HCT116 (cell line): Measurements from ENCODE around the gene CCDC138. TPM values are rescaled to one million over a fixed set of nuclear protein-coding genes. Genes with fewer than 3 reads are reported as not detected.

Source experiments
- ATAC-seq: fragments of 200-7000 bp; cut with Tn5 transposase; 2 replicates; pipeline ENCODE4 v1.9.1; 2020; ENCODE audit warnings: mild to moderate bottlenecking, moderate library complexity
- BruUV-seq: library from RNA; stranded (reverse); fragments of 400-500 nt; replicated peaks from 2 replicates; lab custom pipeline; 2021; lab: Mats Ljungman, UMichigan
- CTCF ChIA-PET: fragments of 300-600 bp; sonication (Branson Sonifier 250); formaldehyde crosslinking; loops from one replicate; lab custom pipeline; 2021; ENCODE audit warnings: antibody characterized with exemption; lab: Charles Lee
- POLR2A ChIA-PET: fragments of 300-600, 350-600 bp; sonication (Branson Sonifier 250); formaldehyde crosslinking; loops from one replicate; lab custom pipeline; 2021; ENCODE audit warnings: antibody characterized with exemption; lab: Charles Lee
- RAD21 ChIA-PET, 2 experiments: fragments of 300-600 bp; sonication (Branson Sonifier 250); formaldehyde crosslinking; loops; one replicate each; lab custom pipeline; 2023; ENCODE audit warnings: low total read pairs in 2 of 2; ENCODE audit not compliant: uncharacterized antibody in 2 of 2, unreplicated experiment in 2 of 2, low non-redundant PET in 1 of 2; lab: Charles Lee
- DNase-seq: peaks from one replicate; pipeline ENCODE4 v3.0.0-alpha.2; 2010; ENCODE audit warnings: low read depth, low spot score
- H2AFZ ChIP-seq: fragments of 200-600 bp; shearing (Covaris generic), sonication (generic); 2 replicates; pipeline ENCODE4 v1.6.1; 2017; ENCODE audit warnings: low read depth, mixed run types, mixed read lengths, antibody characterized with exemption, low read length; ENCODE audit not compliant: poor library complexity, severe bottlenecking
- H3K27ac ChIP-seq: 2 replicates; pipeline ENCODE4 v1.5.1; 2012; ENCODE audit warnings: low read depth, low read length
- H3K27me3 ChIP-seq: fragments of 200-600 bp; sonication (generic); 2 replicates; pipeline ENCODE4 v1.6.1; 2016; ENCODE audit warnings: mixed run types, low read length, mixed read lengths; ENCODE audit not compliant: insufficient read depth
- H3K36me3 ChIP-seq, 2 experiments: fragments of 200-500 bp in 1 of 2; fragments of 200-600 bp in 1 of 2; sonication (Bioruptor generic) in 1 of 2; sonication (generic) in 1 of 2; 2 replicates each; pipeline versions ENCODE4 v1.5.1 to v1.6.1; 2014 to 2016; ENCODE audit warnings: low read length in 2 of 2, inconsistent platforms in 1 of 2, mixed read lengths in 1 of 2, mixed run types in 1 of 2; ENCODE audit not compliant: insufficient read depth in 2 of 2, control insufficient read depth in 1 of 2
- H3K4me1 ChIP-seq, 2 experiments: fragments of 200-600 bp in 1 of 2; sonication (generic) in 1 of 2; 2 replicates each; pipeline versions ENCODE4 v1.5.1 to v1.6.1; 2012 to 2017; ENCODE audit warnings: low read length in 2 of 2, inconsistent platforms in 1 of 2, mild to moderate bottlenecking in 1 of 2, mixed read lengths in 1 of 2, mixed run types in 1 of 2, moderate library complexity in 1 of 2; ENCODE audit not compliant: insufficient read depth in 2 of 2, control insufficient read depth in 1 of 2
- H3K4me2 ChIP-seq: fragments of 200-600 bp; sonication (generic); 2 replicates; pipeline ENCODE4 v1.6.1; 2017; ENCODE audit warnings: mixed run types, low read length, mixed read lengths
- H3K4me3 ChIP-seq, 2 experiments: fragments of 200-600 bp in 1 of 2; sonication (generic) in 1 of 2; replicated peaks in 1 of 2; 2 replicates each; pipeline ENCODE4 v1.5.1; 2011 to 2016; ENCODE audit warnings: low read length in 2 of 2, control low read depth in 1 of 2, low read depth in 1 of 2, mild to moderate bottlenecking in 1 of 2, mixed read lengths in 1 of 2, mixed run types in 1 of 2
- H3K79me2 ChIP-seq: fragments of 200-600 bp; sonication (generic); 2 replicates; pipeline ENCODE4 v1.6.1; 2017; ENCODE audit warnings: mild to moderate bottlenecking, mixed run types, low read length, moderate library complexity, mixed read lengths; ENCODE audit not compliant: insufficient read depth
- H3K9ac ChIP-seq: fragments of 200-600 bp; sonication (generic); 2 replicates; pipeline ENCODE4 v1.6.1; 2016; ENCODE audit warnings: low read length, mixed read lengths
- H3K9me2 ChIP-seq: fragments of 200-600 bp; sonication (generic), shearing (Covaris generic); 2 replicates; pipeline ENCODE4 v1.6.1; 2017; ENCODE audit warnings: mixed run types, mild to moderate bottlenecking, moderate library complexity; ENCODE audit not compliant: insufficient read depth
- H3K9me3 ChIP-seq, 2 experiments: fragments of 200-500 bp in 1 of 2; fragments of 200-600 bp in 1 of 2; sonication (Bioruptor generic) in 1 of 2; sonication (generic) in 1 of 2; 2 replicates each; pipeline ENCODE4 v1.6.1; 2014 to 2017; ENCODE audit warnings: low read length in 2 of 2, mixed read lengths in 2 of 2, inconsistent platforms in 1 of 2, low read depth in 1 of 2, mild to moderate bottlenecking in 1 of 2, mixed run types in 1 of 2, moderate library complexity in 1 of 2; ENCODE audit not compliant: control insufficient read depth in 1 of 2, insufficient read depth in 1 of 2
- H4K20me1 ChIP-seq: fragments of 200-600 bp; sonication (generic), shearing (Covaris generic); 2 replicates; pipeline ENCODE4 v1.6.1; 2017; ENCODE audit warnings: mixed run types, mild to moderate bottlenecking, moderate library complexity; ENCODE audit not compliant: insufficient read depth
- CEBPB ChIP-seq: IDR thresholded peaks from 2 replicates; pipeline ENCODE4 v1.6.1; 2012; ENCODE audit warnings: low read depth
- CTCF ChIP-seq, 3 experiments: fragments of 200-600 bp in 1 of 3; sonication (generic) in 1 of 3; IDR thresholded peaks in 2 of 3; conservative IDR thresholded peaks in 1 of 3; 2 replicates each; pipeline ENCODE4 v1.5.1; 2012 to 2017; ENCODE audit warnings: low read depth in 2 of 3, low read length in 2 of 3, antibody characterized with exemption in 1 of 3, borderline replicate concordance in 1 of 3, control low read depth in 1 of 3, mild to moderate bottlenecking in 1 of 3, mixed read lengths in 1 of 3, mixed run types in 1 of 3, moderate library complexity in 1 of 3; ENCODE audit not compliant: insufficient read depth in 1 of 3
- ELF1 ChIP-seq: IDR thresholded peaks from 2 replicates; pipeline ENCODE4 v1.6.1; 2012; ENCODE audit warnings: low read depth, borderline replicate concordance
- FOSL1 ChIP-seq: IDR thresholded peaks from 2 replicates; pipeline ENCODE4 v1.6.1; 2012; ENCODE audit warnings: low read depth
- POLR2AphosphoS5 ChIP-seq: IDR thresholded peaks from 2 replicates; pipeline ENCODE4 v1.6.1; 2011; ENCODE audit warnings: mild to moderate bottlenecking, low read depth, low read length, moderate library complexity
- RAD21 ChIP-seq: IDR thresholded peaks from 2 replicates; pipeline ENCODE4 v1.6.1; 2012; ENCODE audit warnings: low read depth, mild to moderate bottlenecking
- SIN3A ChIP-seq: IDR thresholded peaks from 2 replicates; pipeline ENCODE4 v1.6.1; 2012; ENCODE audit warnings: low read depth
- SP1 ChIP-seq: IDR thresholded peaks from 2 replicates; pipeline ENCODE4 v1.6.1; 2012; ENCODE audit warnings: low read depth
- TCF7L2 ChIP-seq: IDR thresholded peaks from 2 replicates; pipeline ENCODE4 v1.7.0; 2011; ENCODE audit warnings: borderline replicate concordance, inconsistent platforms; ENCODE audit not compliant: insufficient read depth, insufficient read length; ENCODE audit errors: extremely low read depth
- YY1 ChIP-seq: IDR thresholded peaks from 2 replicates; pipeline ENCODE4 v1.6.1; 2011; ENCODE audit warnings: low read length, low read depth, moderate library complexity, mild to moderate bottlenecking; ENCODE audit not compliant: insufficient replicate concordance; ENCODE audit errors: extremely low read depth
- ZFX ChIP-seq: fragments of 450-650 bp; IDR thresholded peaks from 2 replicates; pipeline ENCODE4 v1.6.1; 2017
- intact Hi-C: fragments of 100-400 bp; cut with micrococcal nuclease; formaldehyde crosslinking; loops from 2 replicates; pipeline ENCODE4 v1.10.0; 2022
- total RNA-seq: library from RNA; stranded (reverse); gene quantifications from one replicate; pipeline ENCODE4 v1.2.1, GENCODE V29; 2021; ENCODE audit not compliant: unreplicated experiment
- TF ChIP-seq, protein P1 (sequence below): IDR thresholded peaks from 2 replicates; pipeline ENCODE4 v1.6.1; 2011; ENCODE audit warnings: mild to moderate bottlenecking, low read length, moderate library complexity; ENCODE audit not compliant: insufficient replicate concordance; ENCODE audit errors: extremely low read depth

Gene CCDC138
- total RNA-seq, 1 experiment from 2014 or later: 13.4 TPM

DNA sequence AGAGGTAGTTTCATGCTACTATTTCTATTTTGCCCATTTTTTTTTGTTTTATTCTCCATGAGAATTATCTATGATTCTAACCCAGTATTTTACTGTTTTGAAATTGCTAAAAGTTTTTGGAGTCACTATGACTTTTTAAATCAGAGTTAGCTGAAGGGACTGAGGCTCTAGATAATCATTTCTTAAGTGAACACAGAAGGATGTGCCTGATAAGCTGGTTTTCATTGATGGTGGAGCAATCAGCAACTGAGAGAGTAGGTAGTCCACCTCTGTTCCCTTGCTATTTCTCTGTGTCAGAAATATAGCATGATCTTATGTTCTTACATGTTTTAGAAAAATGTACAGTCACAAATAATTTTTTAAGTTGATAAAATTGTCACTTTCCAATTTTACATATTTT is 59.4 kb downstream of the CCDC138 start:
- ChIA-PET POLR2A (no interaction called here), CTCF (no interaction called here), RAD21 (interaction anchor here in 1 of 2 experiments (0.6 kb wide), 1 partner anchor 119 kb away, joined by 3 read pairs; no protein-coding TSS in a partner anchor)
- Histone ChIP-seq H3K27me3 (no peaks in the 10 kb centered on the region), H3K9me3 (0 out of 4 replicates have a peak, but pooled peaks cover 0 to 4% of the 10 kb centered on the region in 2 experiments), H3K4me3 (no peak overlapping the region), H3K4me1 (0 out of 4 replicates have a peak, but pooled peaks cover 0 to 3% of the 10 kb centered on the region in 2 experiments), H2AFZ (no peak overlapping the region), H3K9ac (no peak overlapping the region), H3K36me3 (0 out of 4 replicates have a peak, but pooled peaks cover 2 to 6% of the 10 kb centered on the region in 2 experiments), H3K79me2 (no peaks in the 10 kb centered on the region), H4K20me1 (no peaks in the 10 kb centered on the region), H3K4me2 (no peak overlapping the region), H3K9me2 (no peaks in the 10 kb centered on the region), H3K27ac (no peak overlapping the region)
- DNase-seq (no peak), ATAC-seq (no peak)
- no TSS peak for BruUV-seq
- TF ChIP-seq FOSL1: no peak
- TF ChIP-seq ELF1: no peak
- no peak for TF ChIP-seq TCF7L2
- TF ChIP-seq RAD21: no peak
- no peak for TF ChIP-seq SP1
- no peak for TF ChIP-seq CEBPB
- TF ChIP-seq, protein P1, sequence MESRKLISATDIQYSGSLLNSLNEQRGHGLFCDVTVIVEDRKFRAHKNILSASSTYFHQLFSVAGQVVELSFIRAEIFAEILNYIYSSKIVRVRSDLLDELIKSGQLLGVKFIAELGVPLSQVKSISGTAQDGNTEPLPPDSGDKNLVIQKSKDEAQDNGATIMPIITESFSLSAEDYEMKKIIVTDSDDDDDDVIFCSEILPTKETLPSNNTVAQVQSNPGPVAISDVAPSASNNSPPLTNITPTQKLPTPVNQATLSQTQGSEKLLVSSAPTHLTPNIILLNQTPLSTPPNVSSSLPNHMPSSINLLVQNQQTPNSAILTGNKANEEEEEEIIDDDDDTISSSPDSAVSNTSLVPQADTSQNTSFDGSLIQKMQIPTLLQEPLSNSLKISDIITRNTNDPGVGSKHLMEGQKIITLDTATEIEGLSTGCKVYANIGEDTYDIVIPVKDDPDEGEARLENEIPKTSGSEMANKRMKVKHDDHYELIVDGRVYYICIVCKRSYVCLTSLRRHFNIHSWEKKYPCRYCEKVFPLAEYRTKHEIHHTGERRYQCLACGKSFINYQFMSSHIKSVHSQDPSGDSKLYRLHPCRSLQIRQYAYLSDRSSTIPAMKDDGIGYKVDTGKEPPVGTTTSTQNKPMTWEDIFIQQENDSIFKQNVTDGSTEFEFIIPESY: no peak
- TF ChIP-seq SIN3A: no peak
- TF ChIP-seq POLR2AphosphoS5: no peak
- no peak for TF ChIP-seq YY1
- no peak for TF ChIP-seq CTCF (IDR thresholded peaks at IDR 0.05 in 2 of 3, conservative IDR thresholded peaks at IDR 0.05 in 1 of 3; ENCODE audit: borderline replicate concordance in 1 of 3, insufficient read depth in 1 of 3, low read depth in 2 of 3, low read length in 2 of 3)
- no peak for TF ChIP-seq ZFX
- intact Hi-C loops: no loop called here
